DND-41 (cell line): ENCODE results near the gene SORBS1.

Experiments used
- ATAC-seq: fragments of 200-7000 bp; cut with Tn5 transposase; 3 replicates; pipeline ENCODE4 v1.9.1; 2021; ENCODE audit warnings: low read depth; ENCODE audit not compliant: insufficient read depth
- DNase-seq: peaks from one replicate; pipeline ENCODE4 v3.0.0-alpha.2; 2020
- H2AFZ ChIP-seq: 2 replicates; pipeline ENCODE4 v1.6.0; 2012; ENCODE audit warnings: low read depth, low read length
- H3K27ac ChIP-seq: 2 replicates; pipeline ENCODE4 v1.5.1; 2012; ENCODE audit warnings: low read length, inconsistent platforms
- H3K27me3 ChIP-seq: fragments of 200-600 bp; sonication (generic); 2 replicates; pipeline ENCODE4 v1.6.0; 2012; ENCODE audit warnings: low read length, mild to moderate bottlenecking, inconsistent platforms; ENCODE audit not compliant: insufficient read depth, poor library complexity
- H3K36me3 ChIP-seq: 2 replicates; pipeline ENCODE4 v1.5.1; 2012; ENCODE audit warnings: low read length, inconsistent platforms; ENCODE audit not compliant: insufficient read depth
- H3K4me1 ChIP-seq: 2 replicates; pipeline ENCODE4 v1.5.1; 2012; ENCODE audit warnings: mild to moderate bottlenecking, low read length; ENCODE audit not compliant: insufficient read depth
- H3K4me2 ChIP-seq: 2 replicates; pipeline ENCODE4 v1.6.0; 2012; ENCODE audit warnings: mild to moderate bottlenecking, moderate library complexity, low read length, inconsistent platforms; ENCODE audit not compliant: insufficient read depth
- H3K4me3 ChIP-seq, 2 experiments: fragments of 200-600 bp in 1 of 2; shearing (Covaris generic) in 1 of 2; 2 replicates each; pipeline ENCODE4 v1.5.1; 2012 to 2016; ENCODE audit warnings: inconsistent platforms in 2 of 2, low read length in 2 of 2, mild to moderate bottlenecking in 2 of 2, low read depth in 1 of 2, moderate library complexity in 1 of 2
- H3K79me2 ChIP-seq: 2 replicates; pipeline ENCODE4 v1.6.0; 2012; ENCODE audit warnings: low read length, inconsistent platforms; ENCODE audit not compliant: insufficient read depth
- H3K9ac ChIP-seq: 2 replicates; pipeline ENCODE4 v1.6.0; 2012; ENCODE audit warnings: low read depth, mild to moderate bottlenecking, inconsistent platforms, low read length, moderate library complexity
- H3K9me3 ChIP-seq: 2 replicates; pipeline ENCODE4 v1.5.1; 2012; ENCODE audit warnings: low read length, moderate library complexity, mild to moderate bottlenecking, inconsistent platforms; ENCODE audit not compliant: insufficient read depth, severe bottlenecking
- H4K20me1 ChIP-seq: 2 replicates; pipeline ENCODE4 v1.6.0; 2012; ENCODE audit warnings: low read length; ENCODE audit not compliant: insufficient read depth
- EZH2 ChIP-seq: IDR thresholded peaks from 3 replicates; pipeline ENCODE4 v1.6.1; 2012; ENCODE audit warnings: borderline replicate concordance, low read depth, mild to moderate bottlenecking, moderate library complexity, low read length, inconsistent platforms; ENCODE audit not compliant: severe bottlenecking
- TF ChIP-seq, protein P1 (sequence below): IDR thresholded peaks from 2 replicates; pipeline ENCODE4 v1.5.1; 2012; ENCODE audit warnings: borderline replicate concordance, low read length, moderate library complexity, mild to moderate bottlenecking; ENCODE audit not compliant: poor library complexity, severe bottlenecking; ENCODE audit errors: extremely low read depth

The SORBS1 gene

DNA sequence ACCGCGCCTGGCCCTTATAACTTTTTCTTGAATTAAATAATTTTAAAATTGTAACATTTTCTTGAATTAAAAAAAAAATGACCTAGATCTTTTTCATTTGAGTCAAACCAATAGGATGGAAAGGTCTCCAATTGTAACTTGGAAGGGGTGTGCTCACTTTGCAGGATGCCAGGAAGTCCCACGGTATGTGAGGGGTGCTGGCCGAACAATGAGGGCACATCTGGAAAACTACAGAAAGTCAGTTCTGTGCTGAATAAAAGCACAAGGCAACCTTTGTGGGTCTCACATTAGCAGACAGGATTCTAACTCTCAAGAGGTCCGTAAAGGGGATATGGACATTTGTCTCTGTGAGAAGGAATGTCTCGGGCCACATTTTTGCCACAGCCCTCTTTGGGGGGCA lies 217.6 kb downstream of the SORBS1 start:
- no peak for ATAC-seq
- H3K9me3 ChIP-seq = no peaks in the 10 kb centered on the region
- H4K20me1 ChIP-seq = no peaks in the 10 kb centered on the region
- H3K79me2 ChIP-seq = no peaks in the 10 kb centered on the region
- peaks cover 2% of the 10 kb centered on the region for H3K27me3 ChIP-seq
- H2AFZ ChIP-seq = no peak overlapping the region
- no peak overlapping the region for H3K27ac ChIP-seq
- H3K4me2 ChIP-seq = no peak overlapping the region
- no peak for DNase-seq
- H3K4me1 ChIP-seq = no peaks in the 10 kb centered on the region
- no peaks in the 10 kb centered on the region for H3K36me3 ChIP-seq
- no peak for TF ChIP-seq EZH2
- TF ChIP-seq, protein P1, sequence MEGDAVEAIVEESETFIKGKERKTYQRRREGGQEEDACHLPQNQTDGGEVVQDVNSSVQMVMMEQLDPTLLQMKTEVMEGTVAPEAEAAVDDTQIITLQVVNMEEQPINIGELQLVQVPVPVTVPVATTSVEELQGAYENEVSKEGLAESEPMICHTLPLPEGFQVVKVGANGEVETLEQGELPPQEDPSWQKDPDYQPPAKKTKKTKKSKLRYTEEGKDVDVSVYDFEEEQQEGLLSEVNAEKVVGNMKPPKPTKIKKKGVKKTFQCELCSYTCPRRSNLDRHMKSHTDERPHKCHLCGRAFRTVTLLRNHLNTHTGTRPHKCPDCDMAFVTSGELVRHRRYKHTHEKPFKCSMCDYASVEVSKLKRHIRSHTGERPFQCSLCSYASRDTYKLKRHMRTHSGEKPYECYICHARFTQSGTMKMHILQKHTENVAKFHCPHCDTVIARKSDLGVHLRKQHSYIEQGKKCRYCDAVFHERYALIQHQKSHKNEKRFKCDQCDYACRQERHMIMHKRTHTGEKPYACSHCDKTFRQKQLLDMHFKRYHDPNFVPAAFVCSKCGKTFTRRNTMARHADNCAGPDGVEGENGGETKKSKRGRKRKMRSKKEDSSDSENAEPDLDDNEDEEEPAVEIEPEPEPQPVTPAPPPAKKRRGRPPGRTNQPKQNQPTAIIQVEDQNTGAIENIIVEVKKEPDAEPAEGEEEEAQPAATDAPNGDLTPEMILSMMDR = no peak
- H3K4me3 ChIP-seq = no peak overlapping the region
- H3K9ac ChIP-seq = no peak overlapping the region

DNA sequence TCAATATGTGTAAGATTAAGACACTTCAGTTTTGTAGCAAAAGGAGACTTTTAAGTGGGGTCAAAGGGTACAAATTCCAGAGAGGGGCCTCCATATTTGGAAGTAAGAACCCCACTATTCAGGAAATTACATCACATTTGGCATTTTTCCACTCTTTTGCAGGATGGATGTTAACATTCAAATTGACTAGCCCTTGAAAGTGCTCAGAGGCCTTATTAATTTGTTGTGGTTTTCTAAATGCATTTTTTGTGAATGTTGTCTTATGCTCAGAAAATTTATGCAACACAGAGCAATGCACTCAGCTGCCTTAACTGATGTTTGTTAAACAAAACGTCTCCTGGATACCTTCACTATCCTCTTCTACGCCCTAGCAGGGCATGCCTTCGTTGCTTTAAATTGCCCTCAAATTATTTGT lies 219.4 kb downstream of the SORBS1 start:
- Histone ChIP-seq H3K27ac (no peak overlapping the region), H3K79me2 (no peaks in the 10 kb centered on the region), H3K27me3 (peaks cover 2% of the 10 kb centered on the region), H3K4me2 (no peak overlapping the region), H4K20me1 (no peaks in the 10 kb centered on the region), H3K9me3 (no peaks in the 10 kb centered on the region), H3K4me1 (no peaks in the 10 kb centered on the region), H3K36me3 (no peaks in the 10 kb centered on the region), H2AFZ (no peak overlapping the region), H3K4me3 (no peak overlapping the region), H3K9ac (no peak overlapping the region)
- TF ChIP-seq, protein P1 = no peak
- no peak for TF ChIP-seq EZH2
- no peak for DNase-seq
- no peak for ATAC-seq

DNA sequence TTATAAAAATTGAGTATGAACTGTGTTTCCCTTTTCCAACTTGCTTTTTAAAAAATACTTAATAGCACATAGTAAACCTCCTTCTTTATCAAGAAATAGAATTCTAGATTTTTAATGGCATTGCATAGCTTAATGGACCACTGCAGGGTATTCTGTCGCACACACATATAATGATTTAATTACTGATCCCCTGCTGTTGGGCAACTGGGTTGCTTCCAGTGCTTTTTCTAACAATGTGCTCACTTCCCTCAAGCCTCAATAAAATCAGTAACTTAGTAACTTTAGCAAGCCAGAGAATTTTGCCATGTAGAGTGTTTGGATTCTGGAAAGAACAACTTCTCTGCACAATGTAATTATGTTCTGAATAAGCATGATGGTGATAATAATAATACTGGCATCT lies 221.3 kb downstream of the SORBS1 start:
- no peak overlapping the region for H2AFZ ChIP-seq
- H3K4me3 ChIP-seq = no peak overlapping the region
- TF ChIP-seq, protein P1 = no peak
- no peak for TF ChIP-seq EZH2
- ATAC-seq (no peak), DNase-seq (no peak)
- H3K36me3 ChIP-seq = no peaks in the 10 kb centered on the region
- H3K27me3 ChIP-seq = peaks cover 2% of the 10 kb centered on the region
- no peak overlapping the region for H3K9ac ChIP-seq
- no peak overlapping the region for H3K27ac ChIP-seq
- H3K4me2 ChIP-seq = no peak overlapping the region
- no peaks in the 10 kb centered on the region for H3K9me3 ChIP-seq
- H3K4me1 ChIP-seq = no peaks in the 10 kb centered on the region
- H4K20me1 ChIP-seq = no peaks in the 10 kb centered on the region
- H3K79me2 ChIP-seq = no peaks in the 10 kb centered on the region
